ENCODE data around the gene MPP2.
"Not testable (repeated sequence)": the region's sequence is repeated elsewhere in the genome, so short reads cannot be mapped to it uniquely, and the experiment has no call there.

Gene MPP2

GRCh38 chr17:43907425-43907981 is at the start of gene MPP2:
Gene MPP2, minus strand, starts transcription at chr17:43907536. Its CDS starts 3,076 bp downstream, at chr17:43904460.
- FAIRE-seq = no peak

GRCh38 chr17:43956222-43956621 is 48.9 kb upstream of the MPP2 start:
- FAIRE-seq = no peak

- FAIRE-seq = no peak
Observed at GRCh38 chr17:43953746-43954145, 46.4 kb upstream of the MPP2 start, which contains the start of gene PYY. Gene PYY, minus strand, starts transcription at chr17:43953940. Its CDS starts 457 bp downstream, at chr17:43953483.

DNA sequence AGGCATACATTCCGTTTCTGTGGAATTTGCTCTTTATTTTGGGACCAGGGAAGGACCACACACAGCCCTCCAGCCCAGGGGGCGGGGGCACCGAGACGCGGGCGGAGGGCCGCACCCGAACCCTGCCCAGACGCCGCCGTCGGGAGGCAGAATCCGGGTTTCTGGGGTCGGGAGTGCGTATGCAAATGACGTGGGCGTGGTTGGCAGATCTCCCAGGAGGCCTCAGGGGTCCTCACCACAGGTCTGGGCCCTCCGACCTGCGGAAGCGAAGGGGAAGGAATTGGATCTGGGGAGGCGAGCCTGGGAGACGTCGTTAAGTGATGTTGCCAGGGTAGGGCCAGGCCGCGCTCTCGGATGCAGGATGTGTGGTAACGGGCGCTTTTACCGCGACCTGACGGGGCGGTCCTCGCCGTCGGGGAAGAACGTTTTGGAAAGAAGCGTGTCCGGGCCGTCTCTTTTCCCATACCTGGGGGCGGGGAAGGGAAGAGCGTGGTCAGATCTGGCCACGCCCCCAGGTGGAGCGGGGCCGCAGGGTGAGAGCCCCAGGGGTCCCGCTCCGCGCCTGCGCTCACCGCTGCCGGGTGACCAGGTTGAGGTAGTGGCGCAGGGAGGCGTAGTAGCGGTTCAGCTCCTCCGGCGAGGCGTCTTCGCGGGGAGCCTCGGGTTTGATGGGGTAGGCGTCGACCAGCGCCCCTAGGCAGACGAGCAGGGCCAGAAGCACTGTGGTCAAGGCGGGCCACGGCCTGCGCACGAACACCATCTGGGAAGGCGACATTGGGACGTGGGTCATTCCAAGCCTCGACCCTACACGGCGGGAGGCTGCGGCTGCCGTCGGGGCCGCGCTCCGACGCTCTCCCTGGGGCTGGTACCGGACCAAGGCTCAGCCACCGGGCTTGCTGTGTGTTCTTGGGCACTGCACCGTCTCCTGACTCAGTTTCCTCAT is 45.7 kb upstream of the MPP2 start:
- no peak for FAIRE-seq

DNA sequence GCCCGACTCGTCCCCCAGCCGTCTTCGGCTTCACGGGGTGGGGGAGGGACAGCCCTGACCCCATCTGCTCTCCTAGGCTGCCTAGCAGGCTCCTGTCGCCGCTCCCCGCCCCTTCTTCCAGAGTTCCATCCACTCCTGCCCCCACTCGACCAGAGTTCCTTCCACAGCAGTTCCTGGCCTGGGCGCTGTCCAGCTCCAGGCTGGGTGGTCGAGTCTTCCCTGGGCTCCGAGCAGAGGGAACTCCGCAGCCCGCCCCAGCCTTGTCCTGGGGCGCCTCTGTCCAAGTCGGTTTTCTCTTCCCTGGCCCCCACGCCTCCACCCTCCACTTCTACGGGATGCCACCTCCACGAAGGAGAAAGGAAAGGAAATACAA is 45.0 kb upstream of the MPP2 start:
- FAIRE-seq = no peak

DNA sequence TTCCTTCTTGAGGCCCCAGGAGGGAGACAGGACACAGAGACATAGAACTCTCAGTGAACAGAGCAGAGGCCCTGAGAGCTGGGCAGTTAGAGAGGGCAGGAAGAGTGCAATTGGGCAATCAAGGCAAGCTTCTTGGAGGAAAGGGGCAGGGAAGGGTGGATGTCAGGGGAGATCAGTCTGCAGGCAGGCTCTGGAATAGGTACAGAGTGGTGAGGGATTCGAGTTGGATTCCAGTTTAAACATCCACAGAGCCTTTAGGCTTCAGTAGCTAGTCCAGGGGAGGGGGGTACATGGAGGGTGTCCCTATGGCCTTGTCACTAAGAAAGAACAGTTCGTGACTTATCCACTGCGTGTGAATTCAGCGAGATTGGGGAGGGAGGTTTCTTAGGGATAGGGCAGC is 44.4 kb upstream of the MPP2 start:
- FAIRE-seq = no peak

GRCh38 chr17:43950554-43950953 is 43.2 kb upstream of the MPP2 start:
- FAIRE-seq = no peak

GRCh38 chr17:43949781-43950180 is 42.4 kb upstream of the MPP2 start:
- no peak for FAIRE-seq

DNA sequence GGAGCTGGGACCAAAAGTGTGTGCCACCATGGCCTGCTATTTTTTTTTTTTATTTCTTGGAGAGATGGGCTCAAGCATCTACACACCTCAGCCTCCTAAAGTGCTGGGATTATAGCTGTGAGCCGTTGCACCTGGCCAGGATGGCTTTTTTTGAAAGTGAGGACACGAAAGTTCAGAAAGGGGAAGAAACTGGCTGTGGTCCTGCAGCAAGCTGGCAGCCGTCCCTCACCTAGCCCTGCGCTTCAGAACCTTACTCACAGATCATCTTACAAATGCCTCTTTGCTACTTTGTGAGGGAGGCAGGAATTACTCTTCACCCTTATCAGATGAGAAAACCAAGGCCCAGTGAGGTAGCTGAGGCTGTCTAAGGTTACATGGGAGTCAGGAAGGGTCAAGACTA is 39.4 kb upstream of the MPP2 start:
- FAIRE-seq = no peak

- FAIRE-seq = no peak
Observed at GRCh38 chr17:43945074-43945829, 37.9 kb upstream of the MPP2 start.

GRCh38 chr17:43942051-43942685 is 34.8 kb upstream of the MPP2 start, which contains the start of gene PPY:
Gene PPY, minus strand, starts transcription at chr17:43942476. Its CDS starts 822 bp downstream, at chr17:43941654.
- FAIRE-seq = no peak

DNA sequence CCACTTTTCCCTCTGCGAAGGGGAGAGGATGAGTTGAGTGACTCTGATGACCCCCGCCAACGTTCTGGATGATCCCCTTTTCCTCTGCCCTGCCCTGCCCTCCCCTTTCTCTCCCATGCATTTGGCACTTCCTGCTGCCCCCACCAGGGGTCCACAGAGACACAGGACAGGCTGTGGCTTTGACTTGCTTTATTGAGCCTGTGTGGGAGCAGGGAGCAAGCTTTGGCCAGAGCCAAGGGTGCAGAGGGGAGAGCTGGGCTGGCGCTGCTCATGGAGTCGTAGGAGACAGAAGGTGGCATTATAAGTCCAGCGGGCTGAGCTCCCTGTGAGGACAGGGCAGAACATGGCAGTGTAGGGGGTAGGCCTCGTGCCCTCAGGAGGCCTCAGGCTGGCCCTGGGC is 33.3 kb upstream of the MPP2 start:
- FAIRE-seq = no peak

- no peak for FAIRE-seq
Observed at GRCh38 chr17:43939886-43940285, 32.5 kb upstream of the MPP2 start.

DNA sequence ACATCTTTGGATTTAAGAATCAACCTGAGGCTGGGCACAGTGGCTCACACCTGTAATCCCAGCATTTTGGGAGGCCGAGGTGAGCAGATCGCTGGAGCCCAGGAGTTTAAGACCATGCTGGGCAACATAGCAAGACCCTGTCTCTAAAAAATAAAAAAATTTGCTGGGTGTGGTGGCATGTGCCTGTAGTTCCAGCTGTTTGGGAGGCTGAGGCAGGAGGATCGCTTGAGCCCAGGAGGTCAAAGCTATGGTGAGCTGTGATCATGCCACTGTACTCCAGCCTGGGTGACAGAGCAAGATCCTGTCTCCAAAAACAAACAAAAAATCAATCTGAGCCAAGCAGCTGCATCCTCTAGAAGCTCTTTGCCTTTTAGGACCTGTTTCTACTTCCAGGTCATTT is 32.1 kb upstream of the MPP2 start:
- FAIRE-seq = not testable (repeated sequence)

DNA sequence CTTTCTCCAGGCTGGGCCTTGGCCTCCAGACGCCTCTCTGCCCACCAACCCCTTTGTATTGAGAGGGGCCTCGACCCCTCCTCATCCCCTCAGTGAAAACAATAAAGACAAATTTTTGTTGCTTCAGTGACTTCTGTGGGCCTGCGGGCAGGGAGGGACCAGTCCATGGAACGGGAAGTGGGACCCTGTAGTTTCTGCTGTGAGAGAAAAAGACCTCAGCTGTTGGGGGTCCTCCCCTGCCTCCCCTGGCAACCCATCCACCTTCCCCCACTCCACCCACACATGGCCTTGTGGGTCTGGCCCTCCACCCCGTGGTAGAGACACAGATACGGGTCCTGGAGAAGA is 31.5 kb upstream of the MPP2 start:
- no peak for FAIRE-seq

- no peak for FAIRE-seq
Observed at GRCh38 chr17:43936434-43936833, 29.1 kb upstream of the MPP2 start.

GRCh38 chr17:43935926-43936261 is 28.6 kb upstream of the MPP2 start:
- no peak for FAIRE-seq

DNA sequence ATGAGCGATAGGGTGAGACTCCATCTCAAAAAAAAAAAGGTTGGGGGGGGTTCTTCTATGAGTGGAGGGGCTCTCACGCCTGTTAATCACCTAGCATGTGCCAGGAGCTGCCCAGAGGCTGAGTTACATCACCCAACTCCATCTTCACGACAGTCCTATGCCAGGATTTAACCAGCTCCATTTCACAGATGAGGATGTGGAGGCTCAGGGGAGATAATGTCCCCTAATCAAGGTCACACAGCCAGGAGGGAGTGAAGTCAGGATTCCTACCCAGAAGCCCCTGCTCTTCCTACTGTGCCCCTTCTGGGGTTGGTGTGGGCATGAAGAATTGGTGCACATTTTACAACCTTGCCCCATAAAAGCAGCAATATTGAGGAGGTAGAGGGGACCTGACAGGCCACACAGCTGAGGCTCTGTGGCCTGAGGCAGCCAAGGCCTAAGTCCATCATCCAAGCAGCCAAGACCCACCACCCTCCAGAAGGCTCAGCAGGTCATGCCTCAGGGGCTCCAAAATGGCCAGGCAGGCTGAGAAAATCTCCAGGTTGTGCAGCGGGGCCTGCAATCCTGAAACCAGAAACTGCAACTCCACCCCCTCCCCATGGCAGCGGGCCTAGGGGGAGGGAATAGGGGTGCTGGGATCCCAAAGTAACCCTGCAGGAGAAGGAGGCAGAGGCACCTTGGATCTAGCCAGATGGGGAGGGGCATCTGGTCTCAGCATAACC is 28.0 kb upstream of the MPP2 start:
- no peak for FAIRE-seq

- no peak for FAIRE-seq
Observed at GRCh38 chr17:43932923-43933322, 25.6 kb upstream of the MPP2 start.

DNA sequence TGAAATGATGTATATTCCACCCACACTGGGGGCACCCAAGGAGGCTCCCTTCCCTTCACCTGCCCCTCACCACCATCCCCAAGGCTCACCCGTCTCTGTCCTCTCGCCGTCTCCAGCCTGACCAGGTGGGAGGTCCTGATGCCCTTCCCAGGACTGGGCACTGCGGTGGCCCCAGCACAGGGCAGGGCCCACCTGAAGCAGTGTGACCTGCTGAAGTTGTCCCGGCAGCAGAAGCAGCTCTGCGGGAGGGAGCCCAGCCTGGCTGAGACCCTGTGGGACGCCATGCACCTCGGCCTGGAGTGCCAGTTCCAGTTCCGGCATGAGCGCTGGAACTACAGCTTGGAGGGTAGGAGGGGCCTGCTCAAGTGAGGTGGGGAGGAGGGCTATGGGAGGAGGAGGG is 25.0 kb upstream of the MPP2 start:
- FAIRE-seq = no peak

- peak; percentile 13 for FAIRE-seq
Observed at GRCh38 chr17:43931062-43931571, 23.8 kb upstream of the MPP2 start.

DNA sequence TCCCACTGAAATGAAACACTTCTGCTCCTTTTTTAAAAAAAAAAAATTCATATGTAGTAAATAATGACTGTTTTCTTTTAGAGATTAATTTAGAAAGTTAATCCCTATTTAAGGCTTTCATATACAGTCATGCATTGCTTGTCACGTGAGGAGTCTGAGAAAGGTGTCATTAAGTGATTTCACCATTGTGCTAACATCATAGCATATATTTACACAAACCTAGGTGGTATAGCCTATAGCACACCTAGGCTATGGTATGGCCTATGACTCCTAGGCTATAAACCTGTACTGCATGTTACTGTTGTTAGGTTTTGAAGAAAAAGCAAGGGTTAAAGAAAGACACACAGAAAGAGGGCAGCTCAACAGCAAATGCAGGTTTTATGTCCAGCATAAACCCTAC is 21.3 kb upstream of the MPP2 start:
- no peak for FAIRE-seq

Data from islet of Langerhans (tissue), 1 donor.